ENCODE data around the gene SGCB. TPM values are rescaled to one million over a fixed set of nuclear protein-coding genes. Genes with fewer than 3 reads are reported as not detected.
A peak's percentile ranks its signal among the peaks of the same experiment; 100 is the strongest.

Gene SGCB
- total and polyA plus RNA-seq, 2 of the 4 experiments (the other 2 are of a cell fraction): 16.3 to 24.0 TPM

GRCh38 chr4:52076731-52077130 is 38.6 kb upstream of the SGCB start:
- Histone ChIP-seq H3K56ac (ENCODE audit: extremely low read depth, insufficient read depth, low read length) (no peak overlapping the region), H3K14ac (replicated peaks; ENCODE audit: low read depth, low read length) (no peak overlapping the region), H3K4me3 (ENCODE audit: insufficient read depth, low read depth, low read length) (no peak overlapping the region), H2BK5ac (ENCODE audit: low read depth, low read length, poor library complexity, severe bottlenecking) (no peak overlapping the region), H4K5ac (ENCODE audit: low read depth, low read length) (no peak overlapping the region), H3K27me3 (ENCODE audit: control insufficient read depth, insufficient read depth, low read length) (peaks cover 7% of the 10 kb centered on the region; the same call in 1 of the 2 replicates), H3K9me3 (ENCODE audit: control insufficient read depth, insufficient read depth, low read length) (no peaks in the 10 kb centered on the region), H4K91ac (ENCODE audit: insufficient read depth, low read depth, low read length) (no peak overlapping the region), H3K9me1 (ENCODE audit: insufficient read depth, low read length) (no peaks in the 10 kb centered on the region), H2AFZ (replicated peaks; ENCODE audit: low read length, poor library complexity) (peak overlapping the region; percentile 57), H3K9ac (ENCODE audit: low read depth, low read length) (no peak overlapping the region), H4K8ac (ENCODE audit: low read depth in 2 of 2, low read length in 2 of 2) (no peak overlapping the region), H3K18ac (ENCODE audit: low read depth, low read length) (no peak overlapping the region), H2AK5ac (ENCODE audit: low read depth, low read length) (no peak overlapping the region), H2BK20ac (ENCODE audit: low read depth, low read length) (no peak overlapping the region), H4K20me1 (ENCODE audit: insufficient read depth, low read length) (no peaks in the 10 kb centered on the region), H2BK15ac (ENCODE audit: low read depth, low read length) (no peak overlapping the region), H2BK120ac (ENCODE audit: low read depth, low read length) (no peak overlapping the region), H3K4me1 (ENCODE audit: control insufficient read depth, insufficient read depth, low read length) (no peaks in the 10 kb centered on the region), H3K23ac (ENCODE audit: low read depth, low read length) (no peak overlapping the region; the same call in 1 of the 2 replicates), H3K27ac (ENCODE audit: insufficient read depth, low read length) (no peak overlapping the region), H3K4me2 (ENCODE audit: low read depth, low read length) (peak overlapping the region; percentile 59; the same call in 1 of the 2 replicates), H3K4ac (ENCODE audit: low read depth, low read length) (no peak overlapping the region), H3K36me3 (ENCODE audit: control insufficient read depth, insufficient read depth, low read length) (no peaks in the 10 kb centered on the region), H2AK9ac (replicated peaks; ENCODE audit: low read depth, low read length, poor library complexity) (no peak overlapping the region), H3K79me1 (ENCODE audit: low read depth in 1 of 2, low read length in 2 of 2) (no peaks in the 10 kb centered on the region)
- DNase-seq: no peak
- dilution Hi-C loops (cut with HindIII; ENCODE audit: low sequenced_read_pairs, unreplicated experiment): no loop called here
- peak; percentile 89 for ATAC-seq (ENCODE audit: low read depth)
- POLR2A ChIA-PET (ENCODE audit: unreplicated experiment): no interaction called here
- in situ Hi-C loops (cut with MboI; ENCODE audit: low sequenced_read_pairs): loop anchor here (25.0 kb wide), 1 partner anchor 111 kb away; no protein-coding TSS in a partner anchor
- TF ChIP-seq SMC3 (IDR thresholded peaks at IDR 0.05; ENCODE audit: low read depth, low read length) (no peak), RCOR1 (IDR thresholded peaks at IDR 0.05; ENCODE audit: insufficient replicate concordance, low read length) (no peak), RAD21 (IDR thresholded peaks at IDR 0.05; ENCODE audit: low read length) (no peak), NFE2L2 (IDR thresholded peaks at IDR 0.05; ENCODE audit: low read depth, low read length) (no peak), CTCF (conservative IDR thresholded peaks at IDR 0.05; ENCODE audit: low read depth, low read length) (no peak), CHD1 (IDR thresholded peaks at IDR 0.05; ENCODE audit: low read depth, low read length) (no peak), CEBPB (IDR thresholded peaks at IDR 0.05; ENCODE audit: low read depth, low read length) (no peak), RFX5 (IDR thresholded peaks at IDR 0.05; ENCODE audit: low read depth, low read length) (no peak)
- TF ChIP-seq, protein P1, sequence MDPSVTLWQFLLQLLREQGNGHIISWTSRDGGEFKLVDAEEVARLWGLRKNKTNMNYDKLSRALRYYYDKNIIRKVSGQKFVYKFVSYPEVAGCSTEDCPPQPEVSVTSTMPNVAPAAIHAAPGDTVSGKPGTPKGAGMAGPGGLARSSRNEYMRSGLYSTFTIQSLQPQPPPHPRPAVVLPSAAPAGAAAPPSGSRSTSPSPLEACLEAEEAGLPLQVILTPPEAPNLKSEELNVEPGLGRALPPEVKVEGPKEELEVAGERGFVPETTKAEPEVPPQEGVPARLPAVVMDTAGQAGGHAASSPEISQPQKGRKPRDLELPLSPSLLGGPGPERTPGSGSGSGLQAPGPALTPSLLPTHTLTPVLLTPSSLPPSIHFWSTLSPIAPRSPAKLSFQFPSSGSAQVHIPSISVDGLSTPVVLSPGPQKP (IDR thresholded peaks at IDR 0.05; ENCODE audit: borderline replicate concordance, low read depth, low read length): no peak
- no TSS peak for BruUV-seq (replicated peaks)
- intact Hi-C loops (cut with micrococcal nuclease): loop anchor here (2.0 kb wide), 1 partner anchor 26 kb away; the partner anchor contains the start of gene SPATA18
- CTCF ChIA-PET: no interaction called here
- WGBS, 2 experiments (ENCODE audit: extremely low coverage in 2 of 2, insufficient read length in 1 of 2): 4% methylated on average over 16 of the region's 26 CpGs; no CpG with 5 or more reads in 1 of the 2 experiments

All from IMR-90 (cell line).